ENCODE results near the gene TRIM15.

TRIM15 gene

GRCh38 chr6:30147096-30147495 is 16.2 kb upstream of the TRIM15 start:
- no peak for DNase-seq

- DNase-seq = no peak
Measured at GRCh38 chr6:30149234-30149633, 14.1 kb upstream of the TRIM15 start.

GRCh38 chr6:30149858-30150550 is 13.3 kb upstream of the TRIM15 start:
- DNase-seq = no peak

GRCh38 chr6:30150671-30151395 is 12.5 kb upstream of the TRIM15 start:
- DNase-seq = no peak

- no peak for DNase-seq
Measured at GRCh38 chr6:30151580-30151979, 11.8 kb upstream of the TRIM15 start.

- DNase-seq = no peak
Measured at GRCh38 chr6:30152016-30152673, 11.2 kb upstream of the TRIM15 start.

- no peak for DNase-seq
Measured at GRCh38 chr6:30152910-30153610, 10.3 kb upstream of the TRIM15 start.

GRCh38 chr6:30154061-30154460 is 9.3 kb upstream of the TRIM15 start:
- DNase-seq = no peak

GRCh38 chr6:30154709-30155519 is 8.4 kb upstream of the TRIM15 start:
- no peak for DNase-seq

- no peak for DNase-seq
Measured at GRCh38 chr6:30155520-30156261, 7.7 kb upstream of the TRIM15 start.

- DNase-seq = no peak
Measured at GRCh38 chr6:30156262-30156599, 7.1 kb upstream of the TRIM15 start.

GRCh38 chr6:30156774-30157173 is 6.6 kb upstream of the TRIM15 start:
- no peak for DNase-seq

GRCh38 chr6:30157581-30157980 is 5.8 kb upstream of the TRIM15 start:
- no peak for DNase-seq

GRCh38 chr6:30157999-30158398 is 5.3 kb upstream of the TRIM15 start:
- no peak for DNase-seq

GRCh38 chr6:30158475-30159040 is 4.8 kb upstream of the TRIM15 start:
- DNase-seq = no peak

- no peak for DNase-seq
Measured at GRCh38 chr6:30160008-30160784, 3.1 kb upstream of the TRIM15 start.

- DNase-seq = no peak
Measured at GRCh38 chr6:30160785-30161531, 2.4 kb upstream of the TRIM15 start, which contains the start of gene TRIM10. TSS of gene TRIM10 (minus strand) at chr6:30161211. CDS start at chr6:30160858, 353 bp downstream.

GRCh38 chr6:30162265-30163089 is 869 bp upstream of the TRIM15 start:
- DNase-seq = no peak
